GM12864 (cell line): ENCODE data around the gene LRRC23.
A peak's percentile ranks its signal among the peaks of the same experiment; 100 is the strongest.

ENCODE experiments used
- DNase-seq: peaks from one replicate; pipeline ENCODE4 v3.0.0-alpha.2; 2011; ENCODE audit warnings: low read depth
- H3K4me3 ChIP-seq: 2 replicates; pipeline ENCODE4 v1.5.1; 2011; ENCODE audit warnings: mild to moderate bottlenecking, low read depth, low read length, control low read depth
- CTCF ChIP-seq: IDR thresholded peaks from 2 replicates; pipeline ENCODE4 v1.5.1; 2011; ENCODE audit warnings: low read depth, mild to moderate bottlenecking, moderate library complexity, low read length, control low read depth, inconsistent platforms; ENCODE audit errors: missing control alignments

LRRC23 gene

GRCh38 chr12:6917491-6918231 is 13.0 kb downstream of the LRRC23 start:
- TF ChIP-seq CTCF: no peak
- DNase-seq: no peak
- no peak overlapping the region for H3K4me3 ChIP-seq

DNA sequence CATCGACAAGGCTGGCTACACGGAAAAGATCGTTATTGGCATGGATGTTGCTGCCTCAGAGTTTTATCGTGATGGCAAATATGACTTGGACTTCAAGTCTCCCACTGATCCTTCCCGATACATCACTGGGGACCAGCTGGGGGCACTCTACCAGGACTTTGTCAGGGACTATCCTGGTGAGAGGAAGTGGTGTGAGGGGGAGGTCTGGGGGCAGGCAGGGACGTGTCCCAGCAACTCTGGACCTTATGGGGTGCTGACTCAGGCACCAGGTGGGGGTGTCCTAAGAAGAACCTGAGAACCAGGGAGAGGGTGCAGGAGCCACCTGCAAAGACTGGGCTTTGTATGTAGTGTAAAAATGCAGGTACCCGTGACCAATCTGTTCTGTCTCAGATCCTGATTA is 15.0 kb downstream of the LRRC23 start:
- no peak for TF ChIP-seq CTCF
- no peak for DNase-seq
- no peak overlapping the region for H3K4me3 ChIP-seq

DNA sequence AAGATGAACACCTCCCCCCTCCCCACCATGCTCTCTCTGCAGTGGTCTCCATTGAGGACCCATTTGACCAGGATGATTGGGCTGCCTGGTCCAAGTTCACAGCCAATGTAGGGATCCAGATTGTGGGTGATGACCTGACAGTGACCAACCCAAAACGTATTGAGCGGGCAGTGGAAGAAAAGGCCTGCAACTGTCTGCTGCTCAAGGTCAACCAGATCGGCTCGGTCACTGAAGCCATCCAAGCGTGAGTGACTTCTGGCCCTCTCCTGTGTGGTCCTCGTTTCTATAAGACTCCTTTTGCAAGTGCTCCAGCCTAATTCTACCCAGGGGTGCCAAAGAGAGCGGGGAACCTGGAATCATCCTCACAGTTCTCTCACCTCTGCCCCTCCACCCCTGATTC is 16.9 kb downstream of the LRRC23 start:
- H3K4me3 ChIP-seq: no peak overlapping the region
- TF ChIP-seq CTCF: no peak

DNA sequence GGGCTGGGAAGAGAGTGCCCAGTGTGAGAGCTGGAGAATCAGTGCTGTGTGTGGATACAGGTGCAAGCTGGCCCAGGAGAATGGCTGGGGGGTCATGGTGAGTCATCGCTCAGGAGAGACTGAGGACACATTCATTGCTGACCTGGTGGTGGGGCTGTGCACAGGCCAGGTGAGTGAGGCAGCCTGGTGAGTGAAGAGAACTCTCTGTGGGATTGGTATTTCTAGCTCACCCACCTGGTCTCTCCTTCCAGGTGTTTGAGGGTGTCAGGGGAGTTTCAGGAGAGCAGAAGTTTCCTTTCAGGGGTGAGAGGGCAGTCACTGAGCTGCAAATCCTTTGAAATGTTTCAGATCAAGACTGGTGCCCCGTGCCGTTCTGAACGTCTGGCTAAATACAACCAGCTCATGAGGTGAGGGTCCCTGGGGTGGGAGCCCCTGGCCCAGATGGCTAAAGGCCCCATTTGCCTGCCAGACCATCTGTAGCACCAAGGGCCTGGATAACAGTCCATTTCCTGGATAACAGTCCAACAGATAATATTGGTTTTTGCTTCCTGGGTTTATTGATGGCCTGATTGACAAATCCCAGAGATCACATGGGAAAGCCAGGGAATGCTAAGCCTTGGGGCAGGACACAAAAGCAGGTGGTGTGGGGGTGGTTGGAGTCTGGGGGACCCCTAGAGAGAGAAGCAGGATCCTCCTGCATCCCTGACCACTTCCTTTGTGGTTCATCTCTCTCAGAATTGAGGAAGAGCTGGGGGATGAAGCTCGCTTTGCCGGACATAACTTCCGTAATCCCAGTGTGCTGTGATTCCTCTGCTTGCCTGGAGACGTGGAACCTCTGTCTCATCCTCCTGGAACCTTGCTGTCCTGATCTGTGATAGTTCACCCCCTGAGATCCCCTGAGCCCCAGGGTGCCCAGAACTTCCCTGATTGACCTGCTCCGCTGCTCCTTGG is 17.6 kb downstream of the LRRC23 start:
- no peak for DNase-seq
- peak overlapping the region; percentile 2 for H3K4me3 ChIP-seq
- TF ChIP-seq CTCF: no peak

More for the DNA sequence above, 16.9 kb downstream of the LRRC23 start:
- DNase-seq: no peak

- TF ChIP-seq CTCF: no peak
- H3K4me3 ChIP-seq: no peak overlapping the region; the same call in 1 of the 2 replicates
- no peak for DNase-seq
Observed at GRCh38 chr12:6923003-6923732, 18.5 kb downstream of the LRRC23 start.

DNA sequence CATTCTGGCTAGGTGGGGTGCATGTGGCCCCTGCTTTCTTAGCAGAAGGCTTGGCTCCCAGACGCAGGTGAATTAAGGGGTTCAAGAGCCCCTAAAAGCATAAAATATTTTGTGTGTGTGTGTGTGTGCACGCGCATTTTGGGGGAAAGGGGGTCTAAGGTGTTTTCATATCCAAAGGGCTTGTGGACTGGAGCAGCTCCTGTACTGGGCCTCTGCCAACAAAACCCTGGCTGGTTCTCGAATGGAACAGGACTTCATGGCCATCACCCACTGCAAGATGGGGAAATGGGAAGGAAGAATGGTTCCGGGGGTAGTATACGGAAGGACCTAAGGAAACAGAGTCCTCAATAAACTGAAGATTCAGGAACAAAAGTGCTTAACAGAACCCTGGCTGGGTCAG is 19.2 kb downstream of the LRRC23 start:
- H3K4me3 ChIP-seq: no peak overlapping the region
- TF ChIP-seq CTCF: no peak
- DNase-seq: no peak
